ENCODE data around the gene ANP32B. TPM values are rescaled to one million over a fixed set of nuclear protein-coding genes. Genes with fewer than 3 reads are reported as not detected.

Gene ANP32B
- total RNA-seq, 1 experiment from 2014 or later = 14.8 TPM

- H3K79me2 ChIP-seq (ENCODE audit: low read length) = no peaks in the 10 kb centered on the region
- no TSS peak for BruUV-seq (replicated peaks)
- H3K9me3 ChIP-seq (ENCODE audit: low read length) = no peaks in the 10 kb centered on the region
- DNase-seq = no peak
- ATAC-seq = no peak
- H3K9me2 ChIP-seq (replicated peaks; ENCODE audit: low read length) = no peaks in the 10 kb centered on the region
- intact Hi-C loops (cut with micrococcal nuclease) = no loop called here
- H3K4me2 ChIP-seq (ENCODE audit: low read length) = no peak overlapping the region
- no peaks in the 10 kb centered on the region for H3K4me1 ChIP-seq (ENCODE audit: insufficient read depth, low read length)
- ChIA-PET CTCF (no interaction called here), POLR2A (ENCODE audit: unreplicated experiment) (no interaction called here)
- H3K9ac ChIP-seq (ENCODE audit: low read length) = no peak overlapping the region
- no peak for TF ChIP-seq EZH2 (IDR thresholded peaks at IDR 0.05; ENCODE audit: low read length, unreplicated experiment)
- TF ChIP-seq CTCF (conservative IDR thresholded peaks at IDR 0.05; ENCODE audit: low read depth, low read length) = no peak
- no peaks in the 10 kb centered on the region for H3K27me3 ChIP-seq (ENCODE audit: low read length)
- H3K4me3 ChIP-seq (ENCODE audit: low read length) = no peak overlapping the region
- no peaks in the 10 kb centered on the region for H3F3A ChIP-seq (ENCODE audit: low read length, unreplicated experiment)
- no peak overlapping the region for H2AFZ ChIP-seq (ENCODE audit: low read length)
- no peaks in the 10 kb centered on the region for H3K36me3 ChIP-seq (ENCODE audit: low read depth, low read length)
- H3K27ac ChIP-seq (ENCODE audit: low read length) = no peak overlapping the region
- no peaks in the 10 kb centered on the region for H4K20me1 ChIP-seq (ENCODE audit: low read length)
These were observed 21.0 kb upstream of the ANP32B start for GRCh38 chr9:97962136-97962535.

- ChIA-PET CTCF (no interaction called here), POLR2A (ENCODE audit: unreplicated experiment) (no interaction called here)
- Histone ChIP-seq H3K4me1 (ENCODE audit: insufficient read depth, low read length) (no peaks in the 10 kb centered on the region), H3K4me2 (ENCODE audit: low read length) (no peak overlapping the region), H3K79me2 (ENCODE audit: low read length) (no peaks in the 10 kb centered on the region), H3K4me3 (ENCODE audit: low read length) (no peak overlapping the region), H4K20me1 (ENCODE audit: low read length) (no peaks in the 10 kb centered on the region), H3K9ac (ENCODE audit: low read length) (no peak overlapping the region), H3K27ac (ENCODE audit: low read length) (no peak overlapping the region), H2AFZ (ENCODE audit: low read length) (no peak overlapping the region), H3K27me3 (ENCODE audit: low read length) (no peaks in the 10 kb centered on the region), H3K9me3 (ENCODE audit: low read length) (no peaks in the 10 kb centered on the region), H3K36me3 (ENCODE audit: low read depth, low read length) (no peaks in the 10 kb centered on the region), H3F3A (ENCODE audit: low read length, unreplicated experiment) (no peaks in the 10 kb centered on the region), H3K9me2 (replicated peaks; ENCODE audit: low read length) (no peaks in the 10 kb centered on the region)
- intact Hi-C loops (cut with micrococcal nuclease) = no loop called here
- no peak for ATAC-seq
- no peak for DNase-seq
- TF ChIP-seq CTCF (conservative IDR thresholded peaks at IDR 0.05; ENCODE audit: low read depth, low read length) (no peak), EZH2phosphoT487 (IDR thresholded peaks at IDR 0.05; ENCODE audit: borderline replicate concordance, low read length) (no peak), EZH2 (IDR thresholded peaks at IDR 0.05; ENCODE audit: low read length, unreplicated experiment) (no peak)
- BruUV-seq (replicated peaks) = no TSS peak
These were observed 20.6 kb upstream of the ANP32B start for GRCh38 chr9:97962575-97962974.

- H3K27ac ChIP-seq (ENCODE audit: low read length) = no peak overlapping the region
- H3F3A ChIP-seq (ENCODE audit: low read length, unreplicated experiment) = no peaks in the 10 kb centered on the region
- no peaks in the 10 kb centered on the region for H3K9me3 ChIP-seq (ENCODE audit: low read length)
- intact Hi-C loops (cut with micrococcal nuclease) = no loop called here
- TF ChIP-seq EZH2 (IDR thresholded peaks at IDR 0.05; ENCODE audit: low read length, unreplicated experiment) (no peak), CTCF (conservative IDR thresholded peaks at IDR 0.05; ENCODE audit: low read depth, low read length) (no peak), EZH2phosphoT487 (IDR thresholded peaks at IDR 0.05; ENCODE audit: borderline replicate concordance, low read length) (no peak)
- BruUV-seq (replicated peaks) = no TSS peak
- H3K79me2 ChIP-seq (ENCODE audit: low read length) = no peaks in the 10 kb centered on the region
- H3K4me3 ChIP-seq (ENCODE audit: low read length) = no peak overlapping the region
- no peak overlapping the region for H3K9ac ChIP-seq (ENCODE audit: low read length)
- ATAC-seq (no peak), DNase-seq (no peak)
- no peak overlapping the region for H3K4me2 ChIP-seq (ENCODE audit: low read length)
- H3K36me3 ChIP-seq (ENCODE audit: low read depth, low read length) = no peaks in the 10 kb centered on the region
- ChIA-PET POLR2A (ENCODE audit: unreplicated experiment) (no interaction called here), CTCF (no interaction called here)
- no peaks in the 10 kb centered on the region for H3K27me3 ChIP-seq (ENCODE audit: low read length)
- no peaks in the 10 kb centered on the region for H3K9me2 ChIP-seq (replicated peaks; ENCODE audit: low read length)
- no peaks in the 10 kb centered on the region for H3K4me1 ChIP-seq (ENCODE audit: insufficient read depth, low read length)
- no peaks in the 10 kb centered on the region for H4K20me1 ChIP-seq (ENCODE audit: low read length)
- H2AFZ ChIP-seq (ENCODE audit: low read length) = no peak overlapping the region
These were observed 19.9 kb upstream of the ANP32B start for GRCh38 chr9:97963232-97963631.
